GM23338 (cell line): ENCODE results near the gene RHOH. TPM values are rescaled to one million over a fixed set of nuclear protein-coding genes. Genes with fewer than 3 reads are reported as not detected.
"Not testable (repeated sequence)": the region's sequence is repeated elsewhere in the genome, so short reads cannot be mapped to it uniquely, and the experiment has no call there.

Experiments used
- ATAC-seq: fragments of 200-7000 bp; cut with Tn5 transposase; 3 replicates; pipeline ENCODE4 v1.9.1; 2020
- DNase-seq: peaks from one replicate; pipeline ENCODE4 v3.0.0-alpha.2; 2015; ENCODE audit warnings: low spot score
- H2AFZ ChIP-seq: fragments of 200-600 bp; sonication (generic); 2 replicates; pipeline ENCODE4 v1.8.0; 2016; ENCODE audit warnings: antibody characterized with exemption, mild to moderate bottlenecking, moderate library complexity
- H3F3A ChIP-seq: fragments of 200-600 bp; sonication (generic); replicated peaks from 2 replicates; pipeline ENCODE4 v1.8.0; 2017; ENCODE audit warnings: antibody characterized with exemption, mixed run types, low read depth
- H3K27ac ChIP-seq: fragments of 200-600 bp; sonication (generic); 2 replicates; pipeline ENCODE4 v1.6.1; 2016; ENCODE audit warnings: low read depth
- H3K27me3 ChIP-seq: fragments of 200-600 bp; sonication (generic); 2 replicates; pipeline ENCODE4 v1.8.0; 2016; ENCODE audit warnings: mild to moderate bottlenecking, mixed run types, moderate library complexity; ENCODE audit not compliant: insufficient read depth
- H3K36me3 ChIP-seq: fragments of 200-600 bp; sonication (generic); 2 replicates; pipeline ENCODE4 v1.8.0; 2016; ENCODE audit warnings: mild to moderate bottlenecking; ENCODE audit not compliant: insufficient read depth
- H3K4me1 ChIP-seq: fragments of 200-600 bp; sonication (generic); 2 replicates; pipeline ENCODE4 v1.8.0; 2016; ENCODE audit warnings: mild to moderate bottlenecking, moderate library complexity; ENCODE audit not compliant: insufficient read depth
- H3K4me2 ChIP-seq: fragments of 200-600 bp; sonication (generic); 2 replicates; pipeline ENCODE4 v1.7.1; 2017; ENCODE audit warnings: mixed run types
- H3K4me3 ChIP-seq: fragments of 200-600 bp; sonication (generic); 2 replicates; pipeline ENCODE4 v1.6.1; 2016; ENCODE audit warnings: mixed run types
- H3K79me2 ChIP-seq: fragments of 200-600 bp; sonication (generic); replicated peaks from 2 replicates; pipeline ENCODE4 v1.8.0; 2017; ENCODE audit warnings: mild to moderate bottlenecking; ENCODE audit not compliant: insufficient read depth
- H3K9me2 ChIP-seq: fragments of 200-600 bp; sonication (generic); 2 replicates; pipeline ENCODE4 v1.8.0; 2017; ENCODE audit not compliant: insufficient read depth
- H4K20me1 ChIP-seq: fragments of 200-600 bp; sonication (generic); replicated peaks from 2 replicates; pipeline ENCODE4 v1.8.0; 2017; ENCODE audit warnings: mild to moderate bottlenecking; ENCODE audit not compliant: insufficient read depth
- H3K27ac Mint-ChIP-seq: 2 replicates; pipeline ENCODE4 v1.8.0; 2020; ENCODE audit warnings: inconsistent platforms, mild to moderate bottlenecking, moderate library complexity, mixed read lengths
- H3K27me3 Mint-ChIP-seq: 3 replicates; pipeline ENCODE4 v1.8.0; 2022; ENCODE audit warnings: low read depth, mild to moderate bottlenecking, moderate library complexity, mixed read lengths, inconsistent platforms; ENCODE audit not compliant: insufficient read depth, poor library complexity
- H3K36me3 Mint-ChIP-seq: 3 replicates; pipeline ENCODE4 v1.8.0; 2021; ENCODE audit warnings: low read depth, mild to moderate bottlenecking, inconsistent platforms, moderate library complexity, mixed read lengths
- H3K4me1 Mint-ChIP-seq: 3 replicates; pipeline ENCODE4 v1.8.0; 2020; ENCODE audit warnings: mild to moderate bottlenecking, inconsistent platforms, mixed read lengths
- H3K4me3 Mint-ChIP-seq: 3 replicates; pipeline ENCODE4 v1.8.0; 2021; ENCODE audit warnings: moderate library complexity, mild to moderate bottlenecking, inconsistent platforms, mixed read lengths
- H3K9me3 Mint-ChIP-seq: 3 replicates; pipeline ENCODE4 v1.8.0; 2020; ENCODE audit warnings: moderate library complexity, mild to moderate bottlenecking, inconsistent platforms, mixed read lengths
- CTCF ChIP-seq, 2 experiments: fragments of 200-600 bp in 1 of 2; sonication (generic) in 1 of 2; conservative IDR thresholded peaks; 2 replicates each; pipeline versions ENCODE4 v1.5.1 to v1.6.1; 2016 to 2017; ENCODE audit warnings: antibody characterized with exemption in 2 of 2, low read depth in 2 of 2, mild to moderate bottlenecking in 2 of 2, moderate library complexity in 1 of 2
- REST ChIP-seq: IDR thresholded peaks from one replicate; pipeline ENCODE4 v1.6.1; 2018; ENCODE audit warnings: antibody characterized with exemption; ENCODE audit not compliant: unreplicated experiment
- ZNF331 ChIP-seq: fragments of 250-450 bp; sonication (Bioruptor Pico); IDR thresholded peaks from 2 replicates; pipeline ENCODE4 v1.5.0; 2020; ENCODE audit warnings: low read depth, mild to moderate bottlenecking, moderate library complexity
- long read RNA-seq: library from polyadenylated mRNA; unstranded; transcript quantifications from one replicate; pipeline ENCODE4 v2.0.0, GENCODE V29; 2020; ENCODE audit not compliant: unreplicated experiment
- polyA plus RNA-seq: library from polyadenylated mRNA; unstranded; fragments of >200 nt; fragmentation: Nextera tagmentation; extraction: Ambion mirVana; gene quantifications from 2 replicates; pipeline ENCODE4 v1.2.1, GENCODE V29; 2016
- total RNA-seq: library from RNA; depleted of rRNA; stranded (reverse); fragments of >200 nt; shearing (Covaris generic); gene quantifications from 2 replicates; pipeline ENCODE4 v1.2.3, GENCODE V29; 2014; rRNA removed

The RHOH gene
- 2.7 and 3.7 TPM in 2 replicates for total RNA-seq
- 1.8 and 2.2 TPM in 2 replicates for polyA plus RNA-seq
- long read RNA-seq, full-length matches to known transcripts = 12 of 13 reads
- long read RNA-seq, partial matches to known transcripts = 0 of 13 reads
- long read RNA-seq, other reads (novel, unspliced or antisense) = 1 of 13 reads

GRCh38 chr4:40196724-40197281 lies at the start of gene RHOH:
Gene RHOH (plus strand): TSS chr4:40197031. CDS start chr4:40243387, 46,356 bp downstream.
- Histone ChIP-seq H4K20me1 (no peaks in the 10 kb centered on the region), H3K36me3 (no peaks in the 10 kb centered on the region), H3K27me3 (no peaks in the 10 kb centered on the region), H3K27ac (peak within 1 kb of the TSS; percentile 69), H3F3A (no peaks in the 10 kb centered on the region), H3K9me2 (no peaks in the 10 kb centered on the region), H3K4me2 (peak within 1 kb of the TSS; percentile 60), H3K79me2 (no peaks in the 10 kb centered on the region), H3K4me1 (peaks cover 58% of the 10 kb centered on the region), H2AFZ (peak within 1 kb of the TSS; percentile 54; the same call in 1 of the 2 replicates), H3K4me3 (peak within 1 kb of the TSS; percentile 7)
- Mint-ChIP-seq H3K9me3 (no peaks in the 10 kb centered on the region), H3K4me1 (peaks cover 72% of the 10 kb centered on the region), H3K36me3 (no peaks in the 10 kb centered on the region), H3K27ac (peak within 1 kb of the TSS; percentile 96), H3K27me3 (peaks cover 1% of the 10 kb centered on the region), H3K4me3 (peak within 1 kb of the TSS; percentile 62)
- ATAC-seq (peak; percentile 42), DNase-seq (peak; percentile 52)
- TF ChIP-seq REST (no peak), ZNF331 (CRISPR knock-in tag) (no peak)

- not testable (repeated sequence) for H3K9me2 ChIP-seq, H3K4me1 ChIP-seq, H3K27me3 ChIP-seq, H3K27me3 Mint-ChIP-seq, H3K4me1 Mint-ChIP-seq, H2AFZ ChIP-seq, H3K27ac ChIP-seq, H3K4me3 Mint-ChIP-seq, H3K27ac Mint-ChIP-seq, H3F3A ChIP-seq, H3K79me2 ChIP-seq, H4K20me1 ChIP-seq, H3K4me2 ChIP-seq, DNase-seq, H3K4me3 ChIP-seq, ATAC-seq
- peaks cover 41% of the 10 kb centered on the region for H3K36me3 ChIP-seq
- Mint-ChIP-seq H3K9me3 (peaks cover 46% of the 10 kb centered on the region), H3K36me3 (peaks cover 81% of the 10 kb centered on the region)
These were observed 49.3 kb upstream of the RHOH start for GRCh38 chr4:40147490-40147889.

GRCh38 chr4:40149960-40150385 lies 46.9 kb upstream of the RHOH start:
- Mint-ChIP-seq H3K27me3 (peaks cover 4% of the 10 kb centered on the region), H3K9me3 (peaks cover 45% of the 10 kb centered on the region), H3K27ac (no peak overlapping the region), H3K4me1 (no peaks in the 10 kb centered on the region), H3K4me3 (no peak overlapping the region), H3K36me3 (peaks cover 67% of the 10 kb centered on the region)
- Histone ChIP-seq H3K27ac (no peak overlapping the region), H3K36me3 (peaks cover 19% of the 10 kb centered on the region; the same call in 1 of the 2 replicates), H3K27me3 (no peaks in the 10 kb centered on the region), H3K9me2 (no peaks in the 10 kb centered on the region), H3K4me3 (no peak overlapping the region), H2AFZ (no peak overlapping the region), H3F3A (no peaks in the 10 kb centered on the region), H3K79me2 (0 out of 2 replicates have a peak, but pooled peaks cover 3% of the 10 kb centered on the region), H3K4me2 (no peak overlapping the region), H3K4me1 (no peaks in the 10 kb centered on the region), H4K20me1 (no peaks in the 10 kb centered on the region)
- ATAC-seq (peak; percentile 77), DNase-seq (peak; percentile 88)
- TF ChIP-seq REST (no peak), CTCF (conservative IDR thresholded peaks at IDR 0.05; ENCODE audit: low read depth in 2 of 2) (peak; percentile 85 to 97)
